Stimulated activated CD4-positive, alpha-beta T cell treated with anti-CD3 and anti-CD28 coated beads, Interleukin-12 subunit alpha, Interleukin-12 subunit beta, amount 100 ng/mL, for 4 hours (primary cell): ENCODE measurements around the gene SMDT1.
A peak's percentile ranks its signal among the peaks of the same experiment; 100 is the strongest.

Source experiments
- DNase-seq: peaks from one replicate; pipeline ENCODE4 v3.0.0-alpha.2; 2020

Gene SMDT1

GRCh38 chr22:42079319-42080251 is at the start of gene SMDT1:
Gene SMDT1, plus strand, starts transcription at chr22:42079700. Its CDS starts 69 bp downstream, at chr22:42079769.
- peak; percentile 97 for DNase-seq

GRCh38 chr22:42033263-42034181 is 46.0 kb upstream of the SMDT1 start:
- no peak for DNase-seq

- DNase-seq: no peak
Measured at GRCh38 chr22:42035256-42035655, 44.2 kb upstream of the SMDT1 start.

GRCh38 chr22:42039271-42039670 is 40.2 kb upstream of the SMDT1 start:
- DNase-seq: no peak

GRCh38 chr22:42041784-42042183 is 37.7 kb upstream of the SMDT1 start:
- DNase-seq: no peak

- DNase-seq: no peak
Measured at GRCh38 chr22:42050641-42051180, 28.8 kb upstream of the SMDT1 start.

- no peak for DNase-seq
Measured at GRCh38 chr22:42052765-42053164, 26.7 kb upstream of the SMDT1 start.

- DNase-seq: no peak
Measured at GRCh38 chr22:42056757-42057511, 22.6 kb upstream of the SMDT1 start.

GRCh38 chr22:42060489-42060888 is 19.0 kb upstream of the SMDT1 start:
- no peak for DNase-seq

- no peak for DNase-seq
Measured at GRCh38 chr22:42061041-42061440, 18.5 kb upstream of the SMDT1 start.

GRCh38 chr22:42062506-42063170 is 16.9 kb upstream of the SMDT1 start:
- no peak for DNase-seq

- DNase-seq: no peak
Measured at GRCh38 chr22:42064629-42065028, 14.9 kb upstream of the SMDT1 start.

- no peak for DNase-seq
Measured at GRCh38 chr22:42065438-42066125, 13.9 kb upstream of the SMDT1 start.

- DNase-seq: no peak
Measured at GRCh38 chr22:42066126-42066761, 13.3 kb upstream of the SMDT1 start.

GRCh38 chr22:42066937-42067336 is 12.6 kb upstream of the SMDT1 start:
- no peak for DNase-seq

- DNase-seq: no peak
Measured at GRCh38 chr22:42067671-42068251, 11.7 kb upstream of the SMDT1 start.

- DNase-seq: no peak
Measured at GRCh38 chr22:42068291-42068690, 11.2 kb upstream of the SMDT1 start.

- DNase-seq: no peak
Measured at GRCh38 chr22:42069801-42070516, 9.5 kb upstream of the SMDT1 start.

- DNase-seq: peak; percentile 86
Measured at GRCh38 chr22:42070517-42071422, 8.7 kb upstream of the SMDT1 start, which contains the start of gene NAGA. Gene NAGA, minus strand, starts transcription at chr22:42070812. Its CDS starts 515 bp downstream, at chr22:42070297.
